Activated CD8-positive, alpha-beta memory T cell treated with anti-CD3 and anti-CD28 coated beads, Interleukin-2, amount 50 U/mL, for 1 hour (primary cell): Measurements from ENCODE around the gene MSH5.
"Not testable (repeated sequence)": the region's sequence is repeated elsewhere in the genome, so short reads cannot be mapped to it uniquely, and the experiment has no call there.

Experiments
- DNase-seq: peaks from one replicate; pipeline ENCODE4 v3.0.0-alpha.2; 2020; ENCODE audit errors: extremely low read depth

Gene MSH5

DNA sequence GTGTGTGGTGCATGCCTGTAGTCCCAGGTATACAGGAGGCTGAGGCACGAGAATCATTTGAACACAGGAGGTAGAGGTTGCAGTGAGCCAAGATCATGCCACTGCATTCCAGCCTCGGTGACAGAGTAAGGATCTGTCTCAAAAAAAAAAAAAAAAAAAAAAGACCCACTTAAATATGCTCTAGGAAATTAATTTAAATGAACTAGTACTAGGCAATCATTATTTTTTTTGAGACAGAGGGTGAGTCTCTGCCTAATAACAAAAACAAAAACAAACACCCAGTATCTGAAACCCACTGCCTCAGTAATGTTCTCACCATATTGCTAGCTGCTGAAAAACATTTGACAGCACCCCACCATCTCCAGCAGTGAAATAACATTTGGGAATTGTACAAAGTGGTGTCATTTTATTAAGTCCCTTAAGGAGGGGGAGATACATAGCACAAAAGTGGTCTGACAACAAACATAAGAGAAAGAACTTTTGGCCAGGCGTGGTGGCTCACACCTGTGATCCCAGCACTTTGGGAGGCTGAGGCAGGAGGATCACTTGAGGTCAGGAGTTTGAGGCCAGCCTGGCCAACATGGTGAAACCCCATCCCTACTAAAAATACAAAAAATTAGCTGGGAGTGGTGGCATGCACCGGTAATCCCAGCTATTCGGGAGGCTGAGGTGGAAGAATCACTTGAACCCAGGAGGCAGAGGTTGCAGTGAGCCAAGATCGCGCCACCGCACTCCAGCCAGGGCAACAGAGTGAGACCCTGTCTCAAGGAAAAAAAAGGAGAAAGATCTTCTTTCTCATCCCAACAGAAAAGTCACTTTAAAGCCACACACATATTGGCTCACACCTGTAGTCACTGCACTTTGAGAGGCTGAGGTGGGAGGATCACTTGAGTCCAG lies 61.5 kb downstream of the MSH5 start:
- DNase-seq, result not testable (repeated sequence)

DNA sequence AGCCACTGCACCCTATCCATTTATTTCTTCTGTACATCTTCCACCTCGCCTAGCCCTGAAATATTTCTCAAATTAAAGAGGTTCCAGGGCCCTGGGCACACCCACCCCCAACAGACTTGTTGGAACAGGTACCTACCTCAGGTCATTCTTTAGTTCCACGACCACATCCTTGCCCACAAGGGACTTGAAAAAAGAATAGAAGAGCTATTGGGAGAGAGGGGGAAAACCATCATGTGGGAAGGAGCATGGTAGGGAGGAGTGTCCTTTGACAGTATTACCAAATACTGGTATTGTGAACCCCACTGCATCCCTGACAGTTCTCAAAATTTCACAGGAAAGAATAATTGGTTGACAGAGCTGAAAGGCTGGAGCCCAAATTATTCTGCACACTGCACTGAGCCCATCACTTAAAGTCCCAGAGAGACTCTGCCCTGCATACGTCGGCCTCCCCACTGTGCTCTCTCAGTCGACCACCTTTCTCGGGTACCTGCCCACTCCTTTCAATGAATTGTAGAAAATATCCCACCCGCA lies 66.2 kb downstream of the MSH5 start:
- no peak for DNase-seq

DNA sequence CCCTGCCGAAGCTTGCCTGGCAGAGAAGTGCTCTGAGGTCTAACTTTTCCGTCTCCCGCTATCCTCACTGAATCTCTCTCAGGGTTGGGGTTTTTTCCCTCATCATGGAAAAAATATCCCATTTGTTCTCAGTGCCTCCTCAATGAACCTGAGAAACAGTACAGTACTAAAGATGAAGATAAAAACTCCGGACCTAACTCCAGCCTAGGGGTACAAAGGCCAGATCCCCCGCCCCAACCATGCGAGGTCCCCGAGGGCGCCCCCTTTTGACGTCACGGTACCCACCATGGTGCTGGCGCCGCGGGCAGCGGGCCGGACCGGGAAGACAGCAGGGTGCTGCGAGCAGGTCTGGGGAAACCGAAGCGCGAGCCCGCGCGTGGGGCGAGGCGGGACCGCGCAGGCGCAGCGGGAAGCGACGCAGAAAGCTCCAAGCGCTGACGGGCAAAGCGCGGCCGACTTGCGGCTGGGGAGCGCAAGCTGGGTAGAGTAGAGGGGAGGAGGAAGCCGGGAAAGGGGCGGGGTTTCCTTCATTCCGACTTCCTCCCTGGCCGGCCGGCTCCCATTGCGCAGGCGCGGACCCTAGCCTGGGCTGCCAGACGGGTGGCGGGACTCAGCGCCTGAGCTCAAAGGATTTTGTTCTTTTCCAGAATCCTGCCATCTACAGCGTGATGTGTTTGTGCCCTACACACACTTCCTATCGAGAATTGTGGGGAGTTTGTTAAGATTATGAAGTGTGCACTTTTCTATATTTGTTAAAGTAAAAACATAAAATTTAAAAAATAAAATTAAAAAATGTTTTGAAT lies 66.9 kb downstream of the MSH5 start, which contains the start of gene LSM2:
TSS of gene LSM2 (minus strand) at position 497 of the 803 bp plus-strand sequence. CDS start at position 288, 209 bp downstream.
- peak; percentile 94 for DNase-seq

DNA sequence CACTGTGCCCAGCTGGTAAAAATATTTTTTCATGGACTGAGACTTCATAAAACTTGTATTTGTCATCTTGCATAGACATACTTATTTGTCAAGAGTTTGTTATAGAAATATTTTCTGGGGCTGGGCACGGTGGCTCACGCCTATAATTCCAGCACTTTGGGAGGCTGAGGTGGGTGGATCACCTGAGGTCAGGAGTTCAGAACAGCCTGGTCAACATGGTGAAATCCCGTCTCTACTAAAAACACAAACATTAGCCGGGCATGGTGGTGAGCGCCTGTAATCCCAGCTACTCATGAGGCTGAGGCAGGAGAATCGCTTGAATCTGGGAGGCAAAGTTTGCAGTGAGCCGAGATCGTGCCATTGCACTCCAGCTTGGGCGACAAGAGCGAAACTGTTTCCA lies 68.8 kb downstream of the MSH5 start:
- DNase-seq, result not testable (repeated sequence)

DNA sequence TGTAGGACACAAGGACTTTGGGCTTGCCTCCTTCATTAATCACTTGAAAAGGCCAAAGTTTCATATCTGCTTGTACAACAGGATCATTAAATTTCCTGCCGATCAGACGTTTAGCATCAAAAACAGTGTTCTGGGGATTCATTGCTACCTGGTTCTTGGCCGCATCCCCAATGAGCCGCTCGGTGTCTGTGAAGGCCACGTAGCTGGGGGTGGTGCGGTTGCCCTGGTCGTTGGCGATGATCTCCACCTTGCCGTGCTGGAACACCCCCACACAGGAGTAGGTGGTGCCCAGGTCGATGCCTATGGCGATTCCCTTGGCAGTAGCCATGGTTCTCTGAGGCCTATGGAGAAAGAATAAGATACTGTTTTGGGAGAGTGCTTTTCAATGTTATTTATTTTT lies 71.8 kb downstream of the MSH5 start:
- DNase-seq, result no peak
